GM23338 (cell line): Measurements from ENCODE around the gene NFIB. TPM values are rescaled to one million over a fixed set of nuclear protein-coding genes. Genes with fewer than 3 reads are reported as not detected.

ENCODE experiments used
- ATAC-seq: fragments of 200-7000 bp; cut with Tn5 transposase; 3 replicates; pipeline ENCODE4 v1.9.1; 2020
- DNase-seq: peaks from one replicate; pipeline ENCODE4 v3.0.0-alpha.2; 2015; ENCODE audit warnings: low spot score
- H2AFZ ChIP-seq: fragments of 200-600 bp; sonication (generic); 2 replicates; pipeline ENCODE4 v1.8.0; 2016; ENCODE audit warnings: antibody characterized with exemption, mild to moderate bottlenecking, moderate library complexity
- H3F3A ChIP-seq: fragments of 200-600 bp; sonication (generic); replicated peaks from 2 replicates; pipeline ENCODE4 v1.8.0; 2017; ENCODE audit warnings: antibody characterized with exemption, mixed run types, low read depth
- H3K27ac ChIP-seq: fragments of 200-600 bp; sonication (generic); 2 replicates; pipeline ENCODE4 v1.6.1; 2016; ENCODE audit warnings: low read depth
- H3K27me3 ChIP-seq: fragments of 200-600 bp; sonication (generic); 2 replicates; pipeline ENCODE4 v1.8.0; 2016; ENCODE audit warnings: mild to moderate bottlenecking, mixed run types, moderate library complexity; ENCODE audit not compliant: insufficient read depth
- H3K36me3 ChIP-seq: fragments of 200-600 bp; sonication (generic); 2 replicates; pipeline ENCODE4 v1.8.0; 2016; ENCODE audit warnings: mild to moderate bottlenecking; ENCODE audit not compliant: insufficient read depth
- H3K4me1 ChIP-seq: fragments of 200-600 bp; sonication (generic); 2 replicates; pipeline ENCODE4 v1.8.0; 2016; ENCODE audit warnings: mild to moderate bottlenecking, moderate library complexity; ENCODE audit not compliant: insufficient read depth
- H3K4me2 ChIP-seq: fragments of 200-600 bp; sonication (generic); 2 replicates; pipeline ENCODE4 v1.7.1; 2017; ENCODE audit warnings: mixed run types
- H3K4me3 ChIP-seq: fragments of 200-600 bp; sonication (generic); 2 replicates; pipeline ENCODE4 v1.6.1; 2016; ENCODE audit warnings: mixed run types
- H3K79me2 ChIP-seq: fragments of 200-600 bp; sonication (generic); replicated peaks from 2 replicates; pipeline ENCODE4 v1.8.0; 2017; ENCODE audit warnings: mild to moderate bottlenecking; ENCODE audit not compliant: insufficient read depth
- H3K9me2 ChIP-seq: fragments of 200-600 bp; sonication (generic); 2 replicates; pipeline ENCODE4 v1.8.0; 2017; ENCODE audit not compliant: insufficient read depth
- H4K20me1 ChIP-seq: fragments of 200-600 bp; sonication (generic); replicated peaks from 2 replicates; pipeline ENCODE4 v1.8.0; 2017; ENCODE audit warnings: mild to moderate bottlenecking; ENCODE audit not compliant: insufficient read depth
- H3K27ac Mint-ChIP-seq: 2 replicates; pipeline ENCODE4 v1.8.0; 2020; ENCODE audit warnings: inconsistent platforms, mild to moderate bottlenecking, moderate library complexity, mixed read lengths
- H3K27me3 Mint-ChIP-seq: 3 replicates; pipeline ENCODE4 v1.8.0; 2022; ENCODE audit warnings: low read depth, mild to moderate bottlenecking, moderate library complexity, mixed read lengths, inconsistent platforms; ENCODE audit not compliant: insufficient read depth, poor library complexity
- H3K36me3 Mint-ChIP-seq: 3 replicates; pipeline ENCODE4 v1.8.0; 2021; ENCODE audit warnings: low read depth, mild to moderate bottlenecking, inconsistent platforms, moderate library complexity, mixed read lengths
- H3K4me1 Mint-ChIP-seq: 3 replicates; pipeline ENCODE4 v1.8.0; 2020; ENCODE audit warnings: mild to moderate bottlenecking, inconsistent platforms, mixed read lengths
- H3K4me3 Mint-ChIP-seq: 3 replicates; pipeline ENCODE4 v1.8.0; 2021; ENCODE audit warnings: moderate library complexity, mild to moderate bottlenecking, inconsistent platforms, mixed read lengths
- H3K9me3 Mint-ChIP-seq: 3 replicates; pipeline ENCODE4 v1.8.0; 2020; ENCODE audit warnings: moderate library complexity, mild to moderate bottlenecking, inconsistent platforms, mixed read lengths
- CTCF ChIP-seq, 2 experiments: fragments of 200-600 bp in 1 of 2; sonication (generic) in 1 of 2; conservative IDR thresholded peaks; 2 replicates each; pipeline versions ENCODE4 v1.5.1 to v1.6.1; 2016 to 2017; ENCODE audit warnings: antibody characterized with exemption in 2 of 2, low read depth in 2 of 2, mild to moderate bottlenecking in 2 of 2, moderate library complexity in 1 of 2
- ETS1 ChIP-seq: IDR thresholded peaks from 2 replicates; pipeline ENCODE4 v1.6.1; 2016; ENCODE audit warnings: antibody characterized with exemption
- EZH2 ChIP-seq: fragments of 200-600 bp; sonication (generic); IDR thresholded peaks from one replicate; pipeline ENCODE4 v1.8.0; 2017; ENCODE audit warnings: antibody characterized with exemption, mild to moderate bottlenecking, low read depth; ENCODE audit not compliant: unreplicated experiment
- NANOG ChIP-seq: IDR thresholded peaks from 2 replicates; pipeline ENCODE4 v1.6.1; 2016; ENCODE audit warnings: antibody characterized with exemption, borderline replicate concordance
- POLR2AphosphoS5 ChIP-seq: IDR thresholded peaks from 2 replicates; pipeline ENCODE4 v1.6.1; 2016; ENCODE audit warnings: antibody characterized with exemption, low read depth
- REST ChIP-seq: IDR thresholded peaks from one replicate; pipeline ENCODE4 v1.6.1; 2018; ENCODE audit warnings: antibody characterized with exemption; ENCODE audit not compliant: unreplicated experiment
- STAT1 ChIP-seq: IDR thresholded peaks from one replicate; pipeline ENCODE4 v1.6.1; 2016; ENCODE audit warnings: antibody characterized with exemption; ENCODE audit not compliant: unreplicated experiment
- ZNF114 ChIP-seq: fragments of 250-450 bp; sonication (Bioruptor Pico); IDR thresholded peaks from 2 replicates; pipeline ENCODE4 v1.5.0; 2020; ENCODE audit warnings: mild to moderate bottlenecking, moderate library complexity
- ZNF331 ChIP-seq: fragments of 250-450 bp; sonication (Bioruptor Pico); IDR thresholded peaks from 2 replicates; pipeline ENCODE4 v1.5.0; 2020; ENCODE audit warnings: low read depth, mild to moderate bottlenecking, moderate library complexity
- polyA plus RNA-seq: library from polyadenylated mRNA; unstranded; fragments of >200 nt; fragmentation: Nextera tagmentation; extraction: Ambion mirVana; gene quantifications from 2 replicates; pipeline ENCODE4 v1.2.1, GENCODE V29; 2016
- total RNA-seq: library from RNA; depleted of rRNA; stranded (reverse); fragments of >200 nt; shearing (Covaris generic); gene quantifications from 2 replicates; pipeline ENCODE4 v1.2.3, GENCODE V29; 2014

The NFIB gene
- total and polyA plus RNA-seq, 2 experiments from 2014 or later = 3.9 to 4.7 TPM

GRCh38 chr9:14037331-14037730, 276.6 kb downstream of the NFIB start:
- H3K4me3 ChIP-seq = no peak overlapping the region
- no peaks in the 10 kb centered on the region for H3K4me1 Mint-ChIP-seq
- no peaks in the 10 kb centered on the region; the same call in 1 of the 2 replicates for H3K36me3 ChIP-seq
- no peak overlapping the region for H3K4me2 ChIP-seq
- no peaks in the 10 kb centered on the region for H3K27me3 ChIP-seq
- no peak overlapping the region for H2AFZ ChIP-seq
- no peak overlapping the region for H3K4me3 Mint-ChIP-seq
- no peaks in the 10 kb centered on the region for H3K27me3 Mint-ChIP-seq
- H3K9me3 Mint-ChIP-seq = no peaks in the 10 kb centered on the region
- H4K20me1 ChIP-seq = no peaks in the 10 kb centered on the region
- H3K4me1 ChIP-seq = no peaks in the 10 kb centered on the region
- DNase-seq (no peak), ATAC-seq (no peak)
- H3K36me3 Mint-ChIP-seq = no peaks in the 10 kb centered on the region
- H3K79me2 ChIP-seq = no peaks in the 10 kb centered on the region
- TF ChIP-seq NANOG = no peak
- H3K27ac Mint-ChIP-seq = no peak overlapping the region
- H3K9me2 ChIP-seq = peaks cover 16% of the 10 kb centered on the region; the same call in 1 of the 2 replicates
- no peak overlapping the region for H3K27ac ChIP-seq
- no peaks in the 10 kb centered on the region for H3F3A ChIP-seq

- no peak overlapping the region for H3K27ac ChIP-seq
- DNase-seq = no peak
- Mint-ChIP-seq H3K36me3 (no peaks in the 10 kb centered on the region), H3K4me3 (no peak overlapping the region), H3K27ac (no peak overlapping the region), H3K9me3 (no peaks in the 10 kb centered on the region), H3K4me1 (peaks cover 11% of the 10 kb centered on the region; the same call in 2 of the 3 replicates), H3K27me3 (no peaks in the 10 kb centered on the region)
- no peak overlapping the region for H3K4me3 ChIP-seq
- ATAC-seq = no peak
- H3K36me3 ChIP-seq = no peaks in the 10 kb centered on the region; the same call in 1 of the 2 replicates
- no peaks in the 10 kb centered on the region for H3F3A ChIP-seq
- peaks cover 4% of the 10 kb centered on the region; the same call in 1 of the 2 replicates for H3K9me2 ChIP-seq
- H3K79me2 ChIP-seq = no peaks in the 10 kb centered on the region
- H3K4me2 ChIP-seq = no peak overlapping the region
- peaks cover 11% of the 10 kb centered on the region for H3K4me1 ChIP-seq
- no peaks in the 10 kb centered on the region for H4K20me1 ChIP-seq
- no peak overlapping the region for H2AFZ ChIP-seq
- H3K27me3 ChIP-seq = no peaks in the 10 kb centered on the region
- TF ChIP-seq POLR2AphosphoS5 (no peak), ZNF331 (CRISPR knock-in tag) (no peak), ZNF114 (CRISPR knock-in tag) (no peak), CTCF (conservative IDR thresholded peaks at IDR 0.05; ENCODE audit: low read depth in 2 of 2) (no peak), STAT1 (no peak), ETS1 (no peak), REST (no peak), NANOG (no peak), EZH2 (no peak)
Observed at GRCh38 chr9:14033067-14033466, 280.9 kb downstream of the NFIB start.
